ENCODE results near the gene ARHGAP25.

DNA sequence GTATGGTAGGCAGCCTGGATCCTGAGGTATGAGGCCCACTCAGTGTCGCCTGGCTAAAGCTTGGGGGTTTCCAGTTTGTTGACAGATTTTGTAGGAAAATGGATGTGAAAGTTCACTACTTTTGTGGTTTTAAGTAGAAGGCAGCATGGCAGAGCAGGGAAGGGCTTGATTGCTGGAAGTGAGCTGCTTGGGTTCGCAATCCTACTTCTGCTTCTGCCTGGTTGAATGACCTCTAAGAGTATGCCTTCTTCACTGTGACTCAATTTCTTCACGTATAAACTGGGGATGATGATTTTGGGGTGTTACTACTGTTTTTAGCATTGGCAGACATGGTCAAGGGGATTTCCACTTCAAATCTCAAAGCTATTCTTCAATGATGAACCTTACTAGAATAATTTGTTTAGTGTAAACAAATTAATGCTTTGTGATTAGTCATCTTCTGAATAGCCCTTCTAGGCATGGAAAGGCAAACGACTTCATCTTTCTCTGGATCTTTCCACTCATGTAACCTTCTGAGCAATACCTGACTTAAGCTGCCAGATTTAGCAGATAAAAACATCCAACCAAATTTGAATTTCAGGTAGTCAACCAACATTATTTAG lies 123.3 kb downstream of the ARHGAP25 start:
- TF ChIP-seq, protein P1, sequence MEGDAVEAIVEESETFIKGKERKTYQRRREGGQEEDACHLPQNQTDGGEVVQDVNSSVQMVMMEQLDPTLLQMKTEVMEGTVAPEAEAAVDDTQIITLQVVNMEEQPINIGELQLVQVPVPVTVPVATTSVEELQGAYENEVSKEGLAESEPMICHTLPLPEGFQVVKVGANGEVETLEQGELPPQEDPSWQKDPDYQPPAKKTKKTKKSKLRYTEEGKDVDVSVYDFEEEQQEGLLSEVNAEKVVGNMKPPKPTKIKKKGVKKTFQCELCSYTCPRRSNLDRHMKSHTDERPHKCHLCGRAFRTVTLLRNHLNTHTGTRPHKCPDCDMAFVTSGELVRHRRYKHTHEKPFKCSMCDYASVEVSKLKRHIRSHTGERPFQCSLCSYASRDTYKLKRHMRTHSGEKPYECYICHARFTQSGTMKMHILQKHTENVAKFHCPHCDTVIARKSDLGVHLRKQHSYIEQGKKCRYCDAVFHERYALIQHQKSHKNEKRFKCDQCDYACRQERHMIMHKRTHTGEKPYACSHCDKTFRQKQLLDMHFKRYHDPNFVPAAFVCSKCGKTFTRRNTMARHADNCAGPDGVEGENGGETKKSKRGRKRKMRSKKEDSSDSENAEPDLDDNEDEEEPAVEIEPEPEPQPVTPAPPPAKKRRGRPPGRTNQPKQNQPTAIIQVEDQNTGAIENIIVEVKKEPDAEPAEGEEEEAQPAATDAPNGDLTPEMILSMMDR (IDR thresholded peaks at IDR 0.05), result no peak
- TF ChIP-seq POLR2A (IDR thresholded peaks at IDR 0.05), result no peak
